Keratinocyte (primary cell): ENCODE results near the gene SEMA4D. TPM values are rescaled to one million over a fixed set of nuclear protein-coding genes. Genes with fewer than 3 reads are reported as not detected.

Experiments used
- DNase-seq: peaks from one replicate; pipeline ENCODE4 v3.0.0-alpha.2; 2011; ENCODE audit warnings: low read depth, missing footprints, low spot score
- FAIRE-seq: peaks from 2 replicates; lab custom pipeline; 2011; peaks lifted over from hg19 to GRCh38; lab: Jason Lieb, UNC
- H2AFZ ChIP-seq: 2 replicates; pipeline ENCODE4 v1.6.0; 2012; ENCODE audit warnings: low read length, control low read depth, inconsistent platforms; ENCODE audit not compliant: control insufficient read depth
- H3K27ac ChIP-seq: 2 replicates; pipeline ENCODE4 v1.5.1; 2011; ENCODE audit warnings: low read length; ENCODE audit not compliant: control insufficient read depth, insufficient read depth
- H3K27me3 ChIP-seq: 3 replicates; pipeline ENCODE4 v1.6.0; 2011; ENCODE audit warnings: low read length; ENCODE audit not compliant: control insufficient read depth, insufficient read depth; ENCODE audit errors: extremely low read depth
- H3K36me3 ChIP-seq, 2 experiments: 2 replicates in 1 of 2; 3 replicates in 1 of 2; pipeline ENCODE4 v1.5.1; 2011; ENCODE audit warnings: low read length in 2 of 2, mild to moderate bottlenecking in 1 of 2; ENCODE audit not compliant: control insufficient read depth in 2 of 2, insufficient read depth in 2 of 2; ENCODE audit errors: extremely low read depth in 1 of 2
- H3K4me1 ChIP-seq: 3 replicates; pipeline ENCODE4 v1.5.1; 2011; ENCODE audit warnings: low read length; ENCODE audit not compliant: control insufficient read depth, insufficient read depth; ENCODE audit errors: extremely low read depth
- H3K4me2 ChIP-seq: 3 replicates; pipeline ENCODE4 v1.6.0; 2011; ENCODE audit warnings: low read depth, low read length; ENCODE audit not compliant: control insufficient read depth, insufficient read depth; ENCODE audit errors: extremely low read depth
- H3K4me3 ChIP-seq, 3 experiments: fragments of 200-600 bp in 1 of 3; sonication (generic) in 1 of 3; 2 replicates in 2 of 3; 3 replicates in 1 of 3; pipeline ENCODE4 v1.5.1; 2011 to 2016; ENCODE audit warnings: low read length in 3 of 3, mild to moderate bottlenecking in 3 of 3, control low read depth in 2 of 3, inconsistent platforms in 1 of 3, low read depth in 1 of 3, mixed read lengths in 1 of 3, mixed run types in 1 of 3, moderate library complexity in 1 of 3; ENCODE audit not compliant: control insufficient read depth in 2 of 3, insufficient read depth in 2 of 3; ENCODE audit errors: extremely low read depth in 1 of 3
- H3K79me2 ChIP-seq: 2 replicates; pipeline ENCODE4 v1.6.0; 2012; ENCODE audit warnings: low read length; ENCODE audit not compliant: control insufficient read depth, insufficient read depth
- H3K9ac ChIP-seq: 3 replicates; pipeline ENCODE4 v1.6.0; 2011; ENCODE audit warnings: low read length; ENCODE audit not compliant: control insufficient read depth, insufficient read depth; ENCODE audit errors: extremely low read depth
- H3K9me1 ChIP-seq: 3 replicates; pipeline ENCODE4 v1.6.0; 2011; ENCODE audit warnings: low read length; ENCODE audit not compliant: control insufficient read depth, insufficient read depth; ENCODE audit errors: extremely low read depth
- H3K9me3 ChIP-seq: 2 replicates; pipeline ENCODE4 v1.5.1; 2012; ENCODE audit warnings: low read depth, low read length; ENCODE audit not compliant: control insufficient read depth
- H4K20me1 ChIP-seq: 3 replicates; pipeline ENCODE4 v1.6.0; 2011; ENCODE audit warnings: low read length; ENCODE audit not compliant: control insufficient read depth, insufficient read depth; ENCODE audit errors: extremely low read depth
- CTCF ChIP-seq, 3 experiments: IDR thresholded peaks in 1 of 3; conservative IDR thresholded peaks in 1 of 3; optimal IDR thresholded peaks in 1 of 3; 2 replicates in 2 of 3; 3 replicates in 1 of 3; pipeline versions ENCODE3 to v1.5.1; 2011; ENCODE audit warnings: low read length in 3 of 3, mild to moderate bottlenecking in 3 of 3, moderate library complexity in 2 of 3, control low read depth in 1 of 3, inconsistent platforms in 1 of 3; ENCODE audit not compliant: insufficient read depth in 2 of 3; ENCODE audit errors: extremely low read depth in 1 of 3
- EZH2 ChIP-seq: IDR thresholded peaks from one replicate; pipeline ENCODE4 v1.6.1; 2012; ENCODE audit warnings: inconsistent platforms, mild to moderate bottlenecking, low read length, moderate library complexity
- dilution Hi-C: fragments of 300-500 bp; cut with MboI; formaldehyde crosslinking; loops from one replicate; pipeline ENCODE4 v1.7.0; 2020; ENCODE audit warnings: low sequenced_read_pairs; ENCODE audit not compliant: extremely low pct_ligation_motif_present
- polyA plus RNA-seq, 5 experiments: library from polyadenylated mRNA; depleted of rRNA in 3 of 5; stranded (reverse) in 3 of 5; stranded (forward) in 1 of 5; unstranded in 1 of 5; fragments of >200 nt; gene quantifications; 1 replicate in 1 of 5; 2 replicates in 3 of 5; 3 replicates in 1 of 5; pipeline versions ENCODE4 v1.2.1 to v1.2.3, GENCODE V29; 2011 to 2012; ENCODE audit warnings: missing spikeins in 2 of 5, low read depth in 1 of 5, low replicate concordance in 1 of 5

Gene SEMA4D
- polyA plus RNA-seq, 1 donor (not counting 4 experiments of a cell fraction or from before 2014, with no cell fraction given): 0.43 TPM

GRCh38 chr9:89418474-89418845, 79.5 kb downstream of the SEMA4D start:
- no peaks in the 10 kb centered on the region for H3K4me1 ChIP-seq
- H3K36me3 ChIP-seq: no peaks in the 10 kb centered on the region
- TF ChIP-seq EZH2 (no peak), CTCF (optimal IDR thresholded peaks at IDR 0.05 in 1 of 3, IDR thresholded peaks at IDR 0.05 in 1 of 3, conservative IDR thresholded peaks at IDR 0.05 in 1 of 3; ENCODE audit: extremely low read depth in 1 of 3, insufficient read depth in 2 of 3, low read length in 3 of 3) (no peak)
- H3K9me3 ChIP-seq: no peaks in the 10 kb centered on the region
- H3K4me2 ChIP-seq: no peak overlapping the region
- H3K9ac ChIP-seq: no peak overlapping the region
- H3K79me2 ChIP-seq: no peaks in the 10 kb centered on the region
- H2AFZ ChIP-seq: no peak overlapping the region
- H4K20me1 ChIP-seq: no peaks in the 10 kb centered on the region
- dilution Hi-C loops: no loop called here
- no peak overlapping the region for H3K4me3 ChIP-seq
- FAIRE-seq (no peak), DNase-seq (no peak)
- no peaks in the 10 kb centered on the region for H3K9me1 ChIP-seq
- H3K27ac ChIP-seq: no peak overlapping the region
- no peaks in the 10 kb centered on the region for H3K27me3 ChIP-seq

- no peaks in the 10 kb centered on the region for H3K27me3 ChIP-seq
- no peak overlapping the region for H3K27ac ChIP-seq
- DNase-seq (no peak), FAIRE-seq (no peak)
- dilution Hi-C loops: no loop called here
- no peaks in the 10 kb centered on the region for H3K9me1 ChIP-seq
- no peak overlapping the region for H3K9ac ChIP-seq
- no peaks in the 10 kb centered on the region for H3K36me3 ChIP-seq
- no peak for TF ChIP-seq EZH2
- no peak for TF ChIP-seq CTCF (optimal IDR thresholded peaks at IDR 0.05 in 1 of 3, IDR thresholded peaks at IDR 0.05 in 1 of 3, conservative IDR thresholded peaks at IDR 0.05 in 1 of 3; ENCODE audit: extremely low read depth in 1 of 3, insufficient read depth in 2 of 3, low read length in 3 of 3)
- no peaks in the 10 kb centered on the region for H3K4me1 ChIP-seq
- no peaks in the 10 kb centered on the region for H3K9me3 ChIP-seq
- H3K79me2 ChIP-seq: no peaks in the 10 kb centered on the region
- no peak overlapping the region for H3K4me2 ChIP-seq
- no peak overlapping the region for H2AFZ ChIP-seq
- H3K4me3 ChIP-seq: no peak overlapping the region
- H4K20me1 ChIP-seq: no peaks in the 10 kb centered on the region
Measured at GRCh38 chr9:89417832-89418473, 80.0 kb downstream of the SEMA4D start.
